H1 (cell line): ENCODE data around the gene CDC14B. TPM values are rescaled to one million over a fixed set of nuclear protein-coding genes. Genes with fewer than 3 reads are reported as not detected.

ENCODE experiments used
- CTCF ChIA-PET: fragments of 300-600 bp; sonication (Branson Sonifier 250); formaldehyde crosslinking; loops from one replicate; lab custom pipeline; 2021; ENCODE audit not compliant: partially characterized antibody; lab: Charles Lee
- POLR2A ChIA-PET: fragments of 300-600 bp; sonication (Branson Sonifier 250); formaldehyde crosslinking; loops from one replicate; lab custom pipeline; 2021; ENCODE audit warnings: inconsistent platforms; ENCODE audit not compliant: partially characterized antibody; lab: Charles Lee
- DNase-seq, 2 experiments: peaks; one replicate each; pipeline versions ENCODE4 v3.0.0 to v3.0.0-alpha.2; 2010 to 2022; ENCODE audit warnings: low spot score in 2 of 2, low read depth in 1 of 2, mixed read lengths in 1 of 2
- FAIRE-seq: peaks from 2 replicates; lab custom pipeline; 2011; peaks lifted over from hg19 to GRCh38; lab: Jason Lieb, UNC
- H2AFZ ChIP-seq: 2 replicates; pipeline ENCODE4 v1.8.1; 2012; ENCODE audit warnings: low read length, inconsistent platforms
- H2AK5ac ChIP-seq: 2 replicates; pipeline ENCODE4 v1.6.1; 2013; ENCODE audit warnings: low read depth, low read length
- H2BK120ac ChIP-seq: replicated peaks from 2 replicates; pipeline ENCODE3; 2013; ENCODE audit warnings: low read depth, low read length, inconsistent platforms
- H2BK12ac ChIP-seq: 2 replicates; pipeline ENCODE4 v1.6.1; 2013; ENCODE audit warnings: low read depth, low read length
- H2BK15ac ChIP-seq: 2 replicates; pipeline ENCODE4 v1.6.1; 2013; ENCODE audit warnings: low read length
- H2BK20ac ChIP-seq: 2 replicates; pipeline ENCODE4 v1.6.1; 2013; ENCODE audit warnings: low read length
- H2BK5ac ChIP-seq: 2 replicates; pipeline ENCODE4 v1.6.1; 2013; ENCODE audit warnings: low read depth, low read length
- H3K14ac ChIP-seq: 2 replicates; pipeline ENCODE4 v1.6.1; 2013; ENCODE audit warnings: inconsistent platforms; ENCODE audit not compliant: insufficient read length
- H3K18ac ChIP-seq: 2 replicates; pipeline ENCODE4 v1.6.1; 2013; ENCODE audit warnings: low read length; ENCODE audit errors: extremely low read depth
- H3K23ac ChIP-seq: 2 replicates; pipeline ENCODE4 v1.6.1; 2013; ENCODE audit warnings: inconsistent platforms; ENCODE audit not compliant: insufficient read length
- H3K23me2 ChIP-seq: 2 replicates; pipeline ENCODE4 v1.6.1; 2013; ENCODE audit warnings: low read depth, low read length
- H3K27ac ChIP-seq: 2 replicates; pipeline ENCODE4 v1.6.1; 2011; ENCODE audit warnings: low read depth, low read length, inconsistent platforms
- H3K27me3 ChIP-seq, 4 experiments: replicated peaks in 1 of 4; 1 replicate in 1 of 4; 2 replicates in 3 of 4; pipeline versions ENCODE4 v1.6.1 to v1.8.1; 2011 to 2013; ENCODE audit warnings: low read length in 3 of 4, mild to moderate bottlenecking in 3 of 4, inconsistent platforms in 2 of 4, mixed read lengths in 2 of 4, moderate library complexity in 1 of 4; ENCODE audit not compliant: control insufficient read depth in 3 of 4, insufficient read depth in 3 of 4; ENCODE audit errors: extremely low read depth in 1 of 4
- H3K36me3 ChIP-seq, 4 experiments: 2 replicates each; pipeline versions ENCODE4 v1.6.1 to v1.8.1; 2011 to 2013; ENCODE audit warnings: mild to moderate bottlenecking in 4 of 4, low read length in 3 of 4, moderate library complexity in 2 of 4, control low read depth in 1 of 4, inconsistent platforms in 1 of 4; ENCODE audit not compliant: insufficient read depth in 4 of 4, control insufficient read depth in 2 of 4
- H3K4ac ChIP-seq: replicated peaks from 2 replicates; pipeline ENCODE3; 2013; ENCODE audit warnings: low read length, low read depth, mixed read lengths, inconsistent platforms; ENCODE audit not compliant: insufficient read length
- H3K4me1 ChIP-seq, 4 experiments: replicated peaks in 1 of 4; 1 replicate in 1 of 4; 2 replicates in 3 of 4; pipeline versions ENCODE4 v1.6.1 to v1.8.1; 2011 to 2013; ENCODE audit warnings: low read length in 3 of 4, inconsistent platforms in 2 of 4, mixed read lengths in 1 of 4; ENCODE audit not compliant: insufficient read depth in 4 of 4, control insufficient read depth in 3 of 4
- H3K4me2 ChIP-seq, 2 experiments: 2 replicates each; pipeline versions ENCODE4 v1.6.1 to v1.8.1; 2011 to 2013; ENCODE audit warnings: low read depth in 2 of 2, low read length in 2 of 2, control low read depth in 1 of 2, inconsistent platforms in 1 of 2, mild to moderate bottlenecking in 1 of 2; ENCODE audit not compliant: insufficient read depth in 1 of 2
- H3K4me3 ChIP-seq, 4 experiments: fragments of 200-600, 300-600 bp in 1 of 4; sonication (generic), shearing (Covaris generic), sonication (Bioruptor Twin) in 1 of 4; 2 replicates each; pipeline versions ENCODE4 v1.5.1 to v1.8.1; 2011 to 2016; ENCODE audit warnings: low read length in 4 of 4, low read depth in 3 of 4, control low read depth in 2 of 4, inconsistent platforms in 2 of 4, mild to moderate bottlenecking in 2 of 4, mixed read lengths in 1 of 4, moderate library complexity in 1 of 4; ENCODE audit not compliant: insufficient read depth in 2 of 4; ENCODE audit errors: extremely low read depth in 1 of 4
- H3K56ac ChIP-seq: replicated peaks from 2 replicates; pipeline ENCODE3; 2013; ENCODE audit warnings: low read depth, mild to moderate bottlenecking, mixed read lengths, low read length, inconsistent platforms; ENCODE audit not compliant: insufficient read length
- H3K79me1 ChIP-seq: 2 replicates; pipeline ENCODE4 v1.6.1; 2013; ENCODE audit warnings: low read depth, low read length, control low read depth
- H3K79me2 ChIP-seq, 2 experiments: 2 replicates each; pipeline versions ENCODE4 v1.6.1 to v1.8.1; 2012 to 2013; ENCODE audit warnings: low read length in 2 of 2, mild to moderate bottlenecking in 2 of 2, inconsistent platforms in 1 of 2; ENCODE audit not compliant: insufficient read depth in 2 of 2, control insufficient read depth in 1 of 2
- H3K9ac ChIP-seq, 4 experiments: replicated peaks in 1 of 4; 1 replicate in 1 of 4; 2 replicates in 3 of 4; pipeline versions ENCODE4 v1.6.1 to v1.8.1; 2011 to 2013; ENCODE audit warnings: low read depth in 3 of 4, low read length in 3 of 4, control low read depth in 2 of 4, mild to moderate bottlenecking in 2 of 4, moderate library complexity in 2 of 4, inconsistent platforms in 1 of 4; ENCODE audit errors: extremely low read depth in 1 of 4
- H3K9me3 ChIP-seq, 2 experiments: 2 replicates each; pipeline versions ENCODE4 v1.6.1 to v1.8.1; 2012 to 2013; ENCODE audit warnings: mild to moderate bottlenecking in 2 of 2, moderate library complexity in 2 of 2, control low read depth in 1 of 2, inconsistent platforms in 1 of 2, low read depth in 1 of 2, low read length in 1 of 2, mixed read lengths in 1 of 2; ENCODE audit not compliant: insufficient read depth in 2 of 2
- H4K20me1 ChIP-seq, 2 experiments: replicated peaks in 1 of 2; 2 replicates each; pipeline versions ENCODE3 to v1.8.1; 2011 to 2013; ENCODE audit warnings: inconsistent platforms in 2 of 2, low read length in 2 of 2, mild to moderate bottlenecking in 1 of 2; ENCODE audit not compliant: insufficient read depth in 2 of 2, control insufficient read depth in 1 of 2
- H4K5ac ChIP-seq: 2 replicates; pipeline ENCODE4 v1.6.1; 2013; ENCODE audit warnings: low read length, low read depth, mixed read lengths, inconsistent platforms; ENCODE audit not compliant: insufficient read length
- H4K8ac ChIP-seq: 2 replicates; pipeline ENCODE4 v1.8.0; 2013; ENCODE audit warnings: mild to moderate bottlenecking, moderate library complexity, low read length, inconsistent platforms; ENCODE audit not compliant: insufficient read depth; ENCODE audit errors: extremely low read depth
- H4K91ac ChIP-seq: replicated peaks from 2 replicates; pipeline ENCODE3; 2013; ENCODE audit warnings: low read length, mixed read lengths, inconsistent platforms; ENCODE audit not compliant: insufficient read length
- BRCA1 ChIP-seq: IDR thresholded peaks from 2 replicates; pipeline ENCODE4 v1.6.1; 2012; ENCODE audit warnings: low read depth, low read length, improper control_type of control experiment
- CEBPB ChIP-seq: IDR thresholded peaks from 2 replicates; pipeline ENCODE4 v1.6.1; 2012; ENCODE audit warnings: low read depth, low read length
- WGBS, 2 experiments: shearing (Covaris generic) in 1 of 2; methylation state at CpG; one replicate each; pipeline versions ENCODE4 v1.1.6 to v1.1.7; 2013 to 2015; ENCODE audit warnings: low lambda C conversion rate in 2 of 2, mixed read lengths in 2 of 2, inconsistent platforms in 1 of 2, low coverage in 1 of 2, missing lambda C conversion rate in 1 of 2; ENCODE audit not compliant: insufficient replicate concordance in 2 of 2, insufficient coverage in 1 of 2, insufficient read length in 1 of 2; ENCODE audit errors: extremely low coverage in 1 of 2, missing lambda C conversion rate in 1 of 2; 5-methylcytosine and 5-hydroxymethylcytosine counted together
- polyA plus RNA-seq, 7 experiments: library from polyadenylated mRNA; depleted of rRNA in 3 of 7; stranded (reverse) in 5 of 7; unstranded in 2 of 7; fragments of >200 nt in 5 of 7; fragments of 200-250 nt in 2 of 7; gene quantifications; 1 replicate in 5 of 7; 2 replicates in 1 of 7; 4 replicates in 1 of 7; pipeline versions ENCODE4 v1.2.1 to v1.2.3, GENCODE V29; 2011 to 2013; ENCODE audit warnings: missing spikeins in 2 of 7, mixed read lengths in 2 of 7
- total RNA-seq: library from RNA; stranded (reverse); fragmentation: NEBNext Ultra II Directional; extraction: Animal tissue kit (Norgen Biotek cat#: 25700); gene quantifications from 2 replicates; pipeline ENCODE4 v1.2.1, GENCODE V29; 2021

The CDC14B gene
- total and polyA plus RNA-seq, 2 of the 8 experiments (the other 6 are each of a cell fraction or from before 2014, with no cell fraction given) = 17.2 to 44.6 TPM

DNA sequence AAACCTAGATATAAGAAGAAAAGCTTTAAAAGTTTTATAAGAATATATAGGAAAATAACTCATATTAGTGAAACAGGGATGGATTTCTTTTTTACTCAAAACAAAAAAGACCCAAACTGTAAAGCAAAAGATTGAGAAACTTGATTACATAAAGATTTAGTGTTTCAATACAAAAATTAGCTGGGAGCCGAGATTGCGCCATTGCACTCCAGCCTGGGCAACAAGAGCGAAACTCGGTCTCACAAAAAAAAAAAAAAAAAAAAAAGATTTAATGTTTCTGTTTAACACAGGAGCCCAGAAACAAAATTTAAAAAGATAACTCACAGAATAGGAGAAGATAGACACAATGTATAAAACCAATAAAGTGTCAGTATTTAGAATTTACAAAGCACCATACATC is 45.2 kb downstream of the CDC14B start:
- no peak overlapping the region for H2BK5ac ChIP-seq
- H3K4me3 ChIP-seq = no peak overlapping the region
- H3K27ac ChIP-seq = no peak overlapping the region
- no peak overlapping the region for H3K9ac ChIP-seq
- H3K23ac ChIP-seq = no peak overlapping the region
- no peak overlapping the region for H3K4ac ChIP-seq
- no peaks in the 10 kb centered on the region; a peak in 1 of 7 replicates for H3K4me1 ChIP-seq
- H4K20me1 ChIP-seq = peaks cover 2 to 5% of the 10 kb centered on the region in 2 experiments
- peaks cover 3 to 59% of the 10 kb centered on the region in 2 experiments; a peak in 2 of 4 replicates for H3K79me2 ChIP-seq
- H3K27me3 ChIP-seq = no peaks in the 10 kb centered on the region
- no peak overlapping the region for H2BK20ac ChIP-seq
- no peak overlapping the region for H2AK5ac ChIP-seq
- no peak overlapping the region for H2BK15ac ChIP-seq
- 95% methylated on average over 4 of the region's 4 CpGs; no CpG with 5 or more reads in 1 of the 2 experiments for WGBS, 2 experiments
- H3K14ac ChIP-seq = no peak overlapping the region
- H3K23me2 ChIP-seq = no peaks in the 10 kb centered on the region
- H3K79me1 ChIP-seq = no peaks in the 10 kb centered on the region
- POLR2A ChIA-PET = no interaction called here
- no peak overlapping the region for H3K56ac ChIP-seq
- no peak overlapping the region for H4K8ac ChIP-seq
- H4K91ac ChIP-seq = no peak overlapping the region
- H3K9me3 ChIP-seq = no peaks in the 10 kb centered on the region
- no peak overlapping the region for H4K5ac ChIP-seq
- H2AFZ ChIP-seq = no peak overlapping the region
- no peak overlapping the region for H3K18ac ChIP-seq
- FAIRE-seq = no peak
- no peak overlapping the region for H2BK120ac ChIP-seq
- no peak overlapping the region for H2BK12ac ChIP-seq
- CTCF ChIA-PET = interaction anchor here (0.6 to 1.2 kb wide), 3 partner anchors 46 to 330 kb away, joined by 3 to 4 read pairs (median 3); no protein-coding TSS in a partner anchor
- no peaks in the 10 kb centered on the region for H3K36me3 ChIP-seq
- no peak for DNase-seq
- H3K4me2 ChIP-seq = no peak overlapping the region
- 0 out of 2 replicates have a peak, but pooled peaks have one; percentile 9 for TF ChIP-seq CEBPB
- TF ChIP-seq BRCA1 = no peak
